Hindlimb muscle (tissue), 1 donor: ENCODE measurements around the gene SOCS6. TPM values are rescaled to one million over a fixed set of nuclear protein-coding genes. Genes with fewer than 3 reads are reported as not detected.
"Not testable (repeated sequence)": the region's sequence is repeated elsewhere in the genome, so short reads cannot be mapped to it uniquely, and the experiment has no call there.

ENCODE experiments used
- DNase-seq: peaks from one replicate; pipeline ENCODE4 v3.0.0-alpha.2; 2013
- polyA plus RNA-seq: library from polyadenylated mRNA; unstranded; fragments of 120-200 nt; gene quantifications from one replicate; pipeline ENCODE4 v1.2.1, GENCODE V29; 2013; ENCODE audit not compliant: insufficient read length

The SOCS6 gene
- polyA plus RNA-seq, 1 donor = 14.3 TPM

GRCh38 chr18:70324897-70325296 is 36.1 kb downstream of the SOCS6 start:
- no peak for DNase-seq

- DNase-seq = no peak
These were observed 37.4 kb downstream of the SOCS6 start for GRCh38 chr18:70326255-70326654.

- DNase-seq = no peak
These were observed 39.3 kb downstream of the SOCS6 start for GRCh38 chr18:70328169-70328568.

GRCh38 chr18:70329071-70329470 is 40.2 kb downstream of the SOCS6 start:
- DNase-seq = no peak

GRCh38 chr18:70330887-70331286 is 42.0 kb downstream of the SOCS6 start:
- no peak for DNase-seq

- no peak for DNase-seq
These were observed 42.7 kb downstream of the SOCS6 start for GRCh38 chr18:70331456-70332097.

GRCh38 chr18:70332694-70333093 is 43.8 kb downstream of the SOCS6 start:
- DNase-seq = no peak

GRCh38 chr18:70333316-70333715 is 44.5 kb downstream of the SOCS6 start:
- DNase-seq = no peak

- no peak for DNase-seq
These were observed 44.9 kb downstream of the SOCS6 start for GRCh38 chr18:70333757-70334156.

GRCh38 chr18:70334264-70334663 is 45.4 kb downstream of the SOCS6 start:
- DNase-seq = no peak

- DNase-seq = no peak
These were observed 46.0 kb downstream of the SOCS6 start for GRCh38 chr18:70334728-70335329.

- DNase-seq = no peak
These were observed 47.3 kb downstream of the SOCS6 start for GRCh38 chr18:70335892-70336726.

- no peak for DNase-seq
These were observed 48.5 kb downstream of the SOCS6 start for GRCh38 chr18:70337139-70337972.

- DNase-seq = no peak
These were observed 50.0 kb downstream of the SOCS6 start for GRCh38 chr18:70338890-70339289.

GRCh38 chr18:70339915-70340314 is 51.1 kb downstream of the SOCS6 start:
- no peak for DNase-seq

- DNase-seq = not testable (repeated sequence)
These were observed 59.6 kb downstream of the SOCS6 start for GRCh38 chr18:70348481-70348880.

- DNase-seq = no peak
These were observed 60.5 kb downstream of the SOCS6 start for GRCh38 chr18:70349316-70349715.

GRCh38 chr18:70354080-70354479 is 65.2 kb downstream of the SOCS6 start:
- DNase-seq = no peak

GRCh38 chr18:70354771-70355170 is 65.9 kb downstream of the SOCS6 start:
- DNase-seq = no peak

- DNase-seq = no peak
These were observed 67.0 kb downstream of the SOCS6 start for GRCh38 chr18:70355620-70356385.

- not testable (repeated sequence) for DNase-seq
These were observed 69.2 kb downstream of the SOCS6 start for GRCh38 chr18:70358105-70358406.

GRCh38 chr18:70359071-70359470 is 70.2 kb downstream of the SOCS6 start:
- DNase-seq = no peak
